Suppressor macrophage treated with lipopolysaccharide for 4 hours (primary cell): Measurements from ENCODE around the gene GLI1.

ENCODE experiments used
- DNase-seq: peaks from one replicate; pipeline ENCODE4 v3.0.0-alpha.2; 2020

The GLI1 gene

DNA sequence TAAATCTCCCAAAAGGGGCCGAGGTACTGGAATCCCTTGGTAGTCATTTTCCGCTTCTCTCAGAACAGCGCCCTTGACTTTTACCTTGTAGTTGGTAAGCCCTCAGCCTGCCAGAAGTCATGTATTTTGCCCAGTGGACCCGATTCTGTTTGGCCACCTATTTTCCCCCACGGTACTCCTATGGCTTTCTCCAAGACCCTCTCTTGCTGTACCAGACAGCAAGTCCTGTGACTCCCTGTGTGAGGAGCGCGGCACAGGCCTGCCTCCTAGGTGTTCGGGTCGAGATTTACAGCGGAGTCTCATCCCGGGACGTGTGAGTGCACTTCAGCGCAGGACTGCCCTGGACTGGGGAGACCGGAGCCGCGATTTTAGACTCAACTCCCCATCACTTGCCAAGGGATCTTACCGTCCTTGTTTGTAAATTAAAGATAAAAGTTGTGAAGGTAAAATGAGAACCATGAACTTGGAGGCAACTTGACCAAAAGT lies 62.0 kb downstream of the GLI1 start:
- no peak for DNase-seq
